ENCODE data around the gene NSUN4.

Gene NSUN4

DNA sequence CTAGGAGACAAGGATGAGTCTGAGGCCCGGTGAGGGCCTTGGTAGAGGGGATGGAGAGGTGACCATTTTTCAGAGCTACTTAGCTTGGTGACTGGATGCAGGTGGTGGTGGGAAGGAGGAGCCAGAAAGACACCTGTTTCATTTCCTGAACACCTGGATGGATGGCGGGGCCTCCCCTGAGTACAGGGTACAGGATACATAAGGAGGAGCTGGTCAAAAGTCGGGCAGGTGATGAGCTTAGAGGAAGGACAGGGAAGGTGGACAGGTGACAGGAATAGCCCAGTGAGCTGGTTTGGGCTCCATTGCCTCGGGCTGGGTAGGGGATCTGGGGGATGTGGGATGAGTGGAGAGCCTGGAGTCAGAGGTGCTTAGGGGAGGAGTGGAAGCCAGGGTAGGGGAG, 59.8 kb downstream of the NSUN4 start:
- DNase-seq (ENCODE audit: low spot score in 2 of 2) (no peak), ATAC-seq (ENCODE audit: low read depth) (no peak)
- Mint-ChIP-seq H3K4me3 (no peak overlapping the region), H3K27me3 (peaks cover 8% of the 10 kb centered on the region), H3K27ac (peak overlapping the region; percentile 52), H3K9me3 (no peaks in the 10 kb centered on the region), H3K36me3 (peaks cover 6% of the 10 kb centered on the region), H3K4me1 (peaks cover 5% of the 10 kb centered on the region)

DNA sequence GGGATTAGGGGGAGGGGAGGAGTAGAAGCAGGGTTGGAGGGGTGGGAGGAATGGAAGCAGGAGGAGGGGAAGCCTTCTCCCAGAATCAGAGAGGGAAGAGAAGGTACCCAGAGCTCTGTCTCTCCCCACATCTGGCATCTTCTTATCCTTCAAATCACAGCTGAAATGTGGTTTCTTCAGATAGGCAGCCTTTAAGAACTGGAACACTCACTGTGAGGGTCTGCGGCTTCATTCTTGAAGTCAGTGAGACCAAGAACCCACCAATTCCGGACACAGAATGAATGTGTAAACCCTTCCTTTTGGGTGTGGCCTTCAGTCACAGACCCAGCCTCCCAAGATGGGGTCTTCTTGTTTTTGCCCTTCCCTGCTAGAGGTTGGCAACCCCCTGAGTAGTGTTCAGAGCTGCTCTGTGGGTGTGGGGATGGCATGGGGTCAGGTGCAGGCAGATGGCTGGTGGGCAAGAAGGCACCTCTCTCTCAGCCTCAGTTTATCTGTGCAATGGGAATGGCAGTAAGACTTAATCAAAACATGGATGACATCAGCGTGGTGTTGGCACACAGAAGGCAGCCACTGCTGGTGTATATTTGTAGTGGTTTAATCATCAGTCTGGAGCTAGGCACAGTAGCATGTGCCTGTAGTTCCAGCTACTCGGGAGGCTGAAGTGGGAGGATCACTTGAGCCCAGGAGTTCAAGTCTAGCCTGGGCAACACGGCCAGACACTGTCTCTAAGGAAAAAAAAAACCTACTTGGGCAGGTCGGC, 60.7 kb downstream of the NSUN4 start:
- H3K9me3 Mint-ChIP-seq = no peaks in the 10 kb centered on the region
- DNase-seq (ENCODE audit: low spot score in 2 of 2) = no peak
- peaks cover 6% of the 10 kb centered on the region for H3K27me3 Mint-ChIP-seq
- H3K36me3 Mint-ChIP-seq = peaks cover 6% of the 10 kb centered on the region
- no peak overlapping the region for H3K27ac Mint-ChIP-seq
- ATAC-seq (ENCODE audit: low read depth) = no peak
- H3K4me1 Mint-ChIP-seq = peaks cover 5% of the 10 kb centered on the region
- no peak overlapping the region for H3K4me3 Mint-ChIP-seq

DNA sequence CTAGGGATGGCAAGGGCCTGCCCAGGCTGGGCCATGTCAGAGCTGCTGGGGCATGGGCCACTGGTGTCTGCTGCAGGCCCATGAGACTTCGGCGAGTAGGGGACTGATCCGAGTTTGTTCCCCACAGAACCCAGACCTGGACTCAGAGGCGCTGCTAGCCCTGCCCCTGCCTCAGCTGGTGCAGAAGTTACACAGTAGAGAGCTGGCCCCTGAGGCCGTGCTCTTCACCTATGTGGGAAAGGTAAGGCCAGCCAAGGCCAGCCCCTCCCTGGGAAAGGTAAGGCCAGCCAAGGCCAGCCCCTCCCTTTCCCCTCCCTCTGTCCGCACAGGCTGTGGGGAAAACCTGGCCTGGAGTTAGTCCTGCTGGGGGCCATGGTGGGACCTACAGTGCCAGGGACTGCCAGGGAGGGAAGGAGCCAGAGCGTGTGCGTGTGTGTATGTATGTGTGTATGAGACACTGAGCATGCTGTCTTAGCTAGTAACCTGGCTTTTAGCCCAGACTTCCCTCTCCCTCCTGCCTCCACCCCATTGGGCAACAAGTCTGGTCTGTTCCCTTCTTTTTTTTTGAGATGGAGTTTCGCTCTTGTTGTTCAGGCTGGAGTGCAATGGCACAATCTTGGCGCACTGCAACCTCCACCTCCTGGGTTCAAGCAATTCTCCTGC, 61.5 kb downstream of the NSUN4 start:
- no peak for DNase-seq (ENCODE audit: low spot score in 2 of 2)
- H3K9me3 Mint-ChIP-seq = no peaks in the 10 kb centered on the region
- peaks cover 6% of the 10 kb centered on the region for H3K36me3 Mint-ChIP-seq
- no peak for ATAC-seq (ENCODE audit: low read depth)
- no peak overlapping the region for H3K27ac Mint-ChIP-seq
- H3K4me1 Mint-ChIP-seq = peaks cover 5% of the 10 kb centered on the region
- no peak overlapping the region for H3K4me3 Mint-ChIP-seq
- peaks cover 6% of the 10 kb centered on the region for H3K27me3 Mint-ChIP-seq

DNA sequence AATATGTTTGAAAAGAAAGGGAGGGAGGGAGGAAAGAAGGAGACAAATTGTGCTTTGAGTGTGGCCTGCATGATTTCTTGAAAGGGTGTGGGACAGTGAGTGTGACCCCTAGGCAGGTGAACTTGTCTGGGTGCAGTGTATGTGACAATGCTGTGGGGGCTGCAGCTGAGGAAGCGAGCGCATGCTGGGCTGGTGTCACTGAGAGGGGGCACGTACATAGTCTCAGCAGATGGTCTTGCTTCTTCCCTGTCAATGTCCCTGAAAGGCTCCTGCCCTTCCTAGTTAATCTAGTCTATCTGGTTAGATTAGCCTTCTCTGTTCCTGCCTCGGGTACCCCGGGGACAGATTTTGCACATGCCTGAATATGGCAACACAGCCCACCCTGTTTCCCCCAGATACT, 63.3 kb downstream of the NSUN4 start:
- peaks cover 6% of the 10 kb centered on the region for H3K27me3 Mint-ChIP-seq
- no peak overlapping the region for H3K4me3 Mint-ChIP-seq
- H3K4me1 Mint-ChIP-seq = peaks cover 5% of the 10 kb centered on the region
- H3K9me3 Mint-ChIP-seq = no peaks in the 10 kb centered on the region
- no peak for ATAC-seq (ENCODE audit: low read depth)
- no peak overlapping the region for H3K27ac Mint-ChIP-seq
- DNase-seq (ENCODE audit: low spot score in 2 of 2) = no peak
- H3K36me3 Mint-ChIP-seq = peaks cover 6% of the 10 kb centered on the region

DNA sequence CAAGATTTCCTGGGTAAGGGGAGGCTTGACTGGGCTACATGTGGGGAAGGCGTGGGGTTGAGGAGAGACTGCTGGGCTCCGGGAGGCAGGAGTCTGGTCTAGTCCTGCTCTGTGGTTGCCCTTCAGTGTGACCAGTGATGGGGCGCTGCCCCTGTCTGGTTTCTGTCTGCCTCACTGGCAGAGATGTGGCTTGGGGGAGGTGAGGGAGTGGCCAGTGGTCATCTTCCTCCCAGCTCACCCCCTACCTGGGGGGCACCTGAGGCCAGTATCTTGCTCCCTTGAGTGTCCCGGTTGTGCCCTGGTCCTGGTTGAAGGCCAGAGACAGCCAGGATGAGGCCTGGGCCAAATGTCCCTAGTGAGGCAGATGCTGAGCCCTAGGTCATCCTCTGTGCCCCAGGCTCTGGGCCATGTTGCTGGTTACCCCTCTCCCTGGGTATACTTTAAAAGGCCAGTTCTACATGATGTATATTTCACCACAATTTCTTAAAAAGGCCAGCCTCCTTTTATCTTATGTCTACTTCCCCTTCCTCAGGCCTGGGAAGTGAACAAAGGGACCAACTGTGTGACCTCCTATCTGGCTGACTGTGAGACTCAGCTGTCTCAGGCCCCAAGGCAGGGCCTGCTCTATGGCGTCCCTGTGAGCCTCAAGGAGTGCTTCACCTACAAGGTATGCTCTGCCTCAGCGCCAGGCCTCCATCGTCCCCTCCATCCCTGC, 64.0 kb downstream of the NSUN4 start:
- no peak overlapping the region for H3K27ac Mint-ChIP-seq
- H3K4me1 Mint-ChIP-seq = peaks cover 5% of the 10 kb centered on the region
- no peak for ATAC-seq (ENCODE audit: low read depth)
- H3K27me3 Mint-ChIP-seq = peaks cover 2% of the 10 kb centered on the region
- H3K4me3 Mint-ChIP-seq = no peak overlapping the region
- DNase-seq (ENCODE audit: low spot score in 2 of 2) = no peak
- H3K36me3 Mint-ChIP-seq = peaks cover 6% of the 10 kb centered on the region
- H3K9me3 Mint-ChIP-seq = no peaks in the 10 kb centered on the region

DNA sequence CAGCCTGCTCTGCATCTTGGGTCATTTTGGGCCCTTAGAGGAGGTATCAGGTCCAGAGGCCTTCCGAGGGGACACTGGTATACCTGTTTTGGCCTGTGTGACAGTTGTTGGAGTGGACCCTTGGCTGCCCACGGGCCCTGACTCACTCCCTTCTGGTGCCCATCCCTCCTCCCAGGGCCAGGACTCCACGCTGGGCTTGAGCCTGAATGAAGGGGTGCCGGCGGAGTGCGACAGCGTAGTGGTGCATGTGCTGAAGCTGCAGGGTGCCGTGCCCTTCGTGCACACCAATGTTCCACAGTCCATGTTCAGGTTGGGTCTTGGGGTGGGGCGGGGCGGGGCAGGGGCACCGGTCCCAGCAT, 64.6 kb downstream of the NSUN4 start:
- H3K4me3 Mint-ChIP-seq = no peak overlapping the region
- no peaks in the 10 kb centered on the region for H3K9me3 Mint-ChIP-seq

DNA sequence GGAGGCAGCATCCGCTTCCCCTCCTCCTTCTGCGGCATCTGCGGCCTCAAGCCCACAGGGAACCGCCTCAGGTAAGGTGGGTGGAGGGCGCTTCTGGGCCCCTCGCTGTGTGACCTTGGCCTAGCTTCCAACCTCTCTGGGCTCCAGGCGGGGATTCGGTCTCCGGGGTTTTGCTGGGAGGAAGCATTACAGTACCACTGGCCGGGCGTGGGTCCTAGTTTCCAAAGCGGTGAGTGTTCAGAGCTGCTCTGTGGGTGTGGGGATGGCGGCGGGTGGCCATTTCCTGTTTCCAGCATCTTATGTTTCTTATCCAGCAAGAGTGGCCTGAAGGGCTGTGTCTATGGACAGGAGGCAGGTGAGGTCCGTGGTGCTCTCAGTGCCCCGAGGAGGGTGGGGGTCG, 65.1 kb downstream of the NSUN4 start:
- DNase-seq (ENCODE audit: low spot score in 2 of 2) (no peak), ATAC-seq (ENCODE audit: low read depth) (no peak)
- Mint-ChIP-seq H3K9me3 (no peaks in the 10 kb centered on the region), H3K27me3 (peaks cover 2% of the 10 kb centered on the region), H3K4me1 (no peaks in the 10 kb centered on the region), H3K4me3 (no peak overlapping the region), H3K36me3 (peaks cover 5% of the 10 kb centered on the region), H3K27ac (no peak overlapping the region)

More for the DNA sequence above, 64.6 kb downstream of the NSUN4 start:
- Mint-ChIP-seq H3K36me3 (peaks cover 6% of the 10 kb centered on the region), H3K4me1 (peaks cover 4% of the 10 kb centered on the region), H3K27ac (no peak overlapping the region), H3K27me3 (peaks cover 2% of the 10 kb centered on the region)
- no peak for DNase-seq (ENCODE audit: low spot score in 2 of 2)
- no peak for ATAC-seq (ENCODE audit: low read depth)

DNA sequence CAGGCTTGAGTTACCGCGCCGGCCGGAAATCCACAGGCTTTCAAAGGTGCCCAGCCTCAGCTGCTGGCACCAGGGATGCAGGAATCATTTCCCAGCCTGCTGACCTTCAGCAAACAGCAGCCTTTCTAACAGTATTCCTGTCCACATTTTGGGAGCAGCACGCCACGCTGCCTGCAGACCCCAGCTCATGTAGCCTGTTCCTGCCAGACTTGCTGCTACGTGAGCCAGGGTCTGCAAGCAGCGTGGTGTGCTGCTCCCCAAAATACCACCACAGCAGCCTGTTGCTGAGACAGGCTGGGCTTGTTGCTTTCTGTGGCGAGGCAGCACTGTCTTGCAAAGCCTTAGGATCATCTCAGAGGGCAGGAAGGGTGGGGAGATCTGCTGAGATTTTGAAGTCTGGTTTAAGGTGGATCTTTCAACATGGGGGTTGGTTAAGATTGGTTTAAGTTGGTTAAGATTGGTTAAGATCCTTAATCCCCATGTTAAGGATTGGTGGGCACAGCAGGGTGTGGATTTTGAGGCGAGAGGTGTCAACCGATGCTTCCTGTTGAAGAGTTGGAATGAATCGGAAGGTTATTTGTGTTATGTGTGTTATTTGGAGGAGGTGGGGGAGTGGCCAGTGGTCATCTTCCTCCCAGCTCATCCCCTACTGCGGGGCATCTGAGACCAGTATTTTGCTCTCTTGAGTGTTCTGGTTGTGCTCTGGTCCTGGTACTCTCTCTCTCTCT, 66.4 kb downstream of the NSUN4 start:
- Mint-ChIP-seq H3K27me3 (peaks cover 2% of the 10 kb centered on the region), H3K27ac (no peak overlapping the region), H3K4me1 (no peaks in the 10 kb centered on the region), H3K36me3 (peaks cover 5% of the 10 kb centered on the region), H3K9me3 (no peaks in the 10 kb centered on the region), H3K4me3 (no peak overlapping the region)
- no peak for ATAC-seq (ENCODE audit: low read depth)
- no peak for DNase-seq (ENCODE audit: low spot score in 2 of 2)

DNA sequence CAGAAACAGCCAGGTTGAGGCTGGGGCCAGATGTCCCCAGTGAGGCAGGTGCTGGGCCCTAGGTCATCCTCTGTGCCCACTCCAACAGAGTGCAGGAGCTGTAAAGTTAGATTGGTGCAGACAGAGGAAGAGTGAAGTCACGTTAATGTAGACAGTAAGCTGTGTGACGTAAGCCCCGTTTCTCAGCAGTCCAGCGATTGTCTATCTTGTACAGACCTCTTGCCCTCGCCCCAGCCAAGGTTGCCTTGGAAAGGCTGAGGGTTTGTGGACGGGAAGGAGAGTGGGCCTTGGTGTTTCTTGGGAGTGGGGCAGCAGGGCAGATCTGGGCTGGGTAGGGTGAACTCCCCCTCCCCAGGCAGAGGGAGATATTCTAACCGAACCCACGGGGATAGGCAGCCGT, 67.0 kb downstream of the NSUN4 start:
- Mint-ChIP-seq H3K9me3 (no peaks in the 10 kb centered on the region), H3K4me1 (no peaks in the 10 kb centered on the region), H3K4me3 (no peak overlapping the region), H3K27me3 (peaks cover 2% of the 10 kb centered on the region), H3K36me3 (peaks cover 5% of the 10 kb centered on the region), H3K27ac (no peak overlapping the region)
- DNase-seq (ENCODE audit: low spot score in 2 of 2) (no peak), ATAC-seq (ENCODE audit: low read depth) (no peak)

DNA sequence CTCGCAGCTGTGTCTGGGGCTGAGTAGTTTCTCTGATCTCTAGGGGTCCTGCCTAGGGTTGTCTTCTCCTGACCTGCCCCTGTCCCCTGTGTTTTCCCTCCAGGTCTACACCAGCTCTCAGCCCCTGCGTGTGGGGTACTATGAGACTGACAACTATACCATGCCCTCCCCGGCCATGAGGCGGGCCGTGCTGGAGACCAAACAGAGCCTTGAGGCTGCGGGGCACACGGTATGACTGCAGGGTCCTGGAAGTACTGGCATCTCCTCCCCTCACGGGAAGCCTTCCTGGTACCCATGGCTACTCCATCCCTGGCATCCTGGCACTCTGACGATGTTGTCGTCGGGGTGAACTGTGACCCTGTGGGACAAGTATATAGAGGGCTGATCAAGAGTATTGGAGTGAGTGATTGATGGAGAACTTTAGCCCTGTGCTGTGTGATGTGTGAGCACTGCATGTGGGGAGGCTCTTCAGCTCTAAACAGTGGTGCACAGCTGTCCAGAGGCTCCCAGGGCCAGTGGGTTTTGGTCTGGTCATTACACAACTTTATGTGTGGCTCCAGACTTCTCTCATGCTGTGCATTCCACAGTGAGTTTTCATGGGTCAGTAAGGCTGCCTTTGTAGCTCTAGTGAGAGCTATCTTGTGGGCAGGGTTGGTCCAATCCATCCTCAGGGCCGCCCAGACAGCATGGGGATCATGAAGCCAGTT, 67.9 kb downstream of the NSUN4 start:
- H3K9me3 Mint-ChIP-seq = no peaks in the 10 kb centered on the region
- H3K4me3 Mint-ChIP-seq = no peak overlapping the region
- no peak for DNase-seq (ENCODE audit: low spot score in 2 of 2)
- no peak for ATAC-seq (ENCODE audit: low read depth)
- H3K27ac Mint-ChIP-seq = no peak overlapping the region
- H3K27me3 Mint-ChIP-seq = peaks cover 2% of the 10 kb centered on the region
- no peaks in the 10 kb centered on the region for H3K4me1 Mint-ChIP-seq
- H3K36me3 Mint-ChIP-seq = peaks cover 2% of the 10 kb centered on the region

DNA sequence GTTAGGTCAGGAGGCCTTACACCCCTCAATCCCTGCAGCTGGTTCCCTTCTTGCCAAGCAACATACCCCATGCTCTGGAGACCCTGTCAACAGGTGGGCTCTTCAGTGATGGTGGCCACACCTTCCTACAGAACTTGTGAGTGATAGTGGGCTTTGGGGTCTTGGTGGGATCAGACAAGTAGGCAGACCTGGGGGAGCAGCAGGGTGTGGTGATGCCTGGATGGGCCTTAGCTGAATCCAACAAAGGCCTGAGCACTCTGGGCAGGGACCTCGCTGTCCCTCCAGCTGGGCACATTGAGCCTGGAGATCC, 68.4 kb downstream of the NSUN4 start:
- Mint-ChIP-seq H3K9me3 (no peaks in the 10 kb centered on the region), H3K27ac (no peak overlapping the region), H3K4me3 (no peak overlapping the region), H3K4me1 (no peaks in the 10 kb centered on the region), H3K36me3 (peaks cover 2% of the 10 kb centered on the region), H3K27me3 (peaks cover 2% of the 10 kb centered on the region)
- no peak for DNase-seq (ENCODE audit: low spot score in 2 of 2)
- no peak for ATAC-seq (ENCODE audit: low read depth)

DNA sequence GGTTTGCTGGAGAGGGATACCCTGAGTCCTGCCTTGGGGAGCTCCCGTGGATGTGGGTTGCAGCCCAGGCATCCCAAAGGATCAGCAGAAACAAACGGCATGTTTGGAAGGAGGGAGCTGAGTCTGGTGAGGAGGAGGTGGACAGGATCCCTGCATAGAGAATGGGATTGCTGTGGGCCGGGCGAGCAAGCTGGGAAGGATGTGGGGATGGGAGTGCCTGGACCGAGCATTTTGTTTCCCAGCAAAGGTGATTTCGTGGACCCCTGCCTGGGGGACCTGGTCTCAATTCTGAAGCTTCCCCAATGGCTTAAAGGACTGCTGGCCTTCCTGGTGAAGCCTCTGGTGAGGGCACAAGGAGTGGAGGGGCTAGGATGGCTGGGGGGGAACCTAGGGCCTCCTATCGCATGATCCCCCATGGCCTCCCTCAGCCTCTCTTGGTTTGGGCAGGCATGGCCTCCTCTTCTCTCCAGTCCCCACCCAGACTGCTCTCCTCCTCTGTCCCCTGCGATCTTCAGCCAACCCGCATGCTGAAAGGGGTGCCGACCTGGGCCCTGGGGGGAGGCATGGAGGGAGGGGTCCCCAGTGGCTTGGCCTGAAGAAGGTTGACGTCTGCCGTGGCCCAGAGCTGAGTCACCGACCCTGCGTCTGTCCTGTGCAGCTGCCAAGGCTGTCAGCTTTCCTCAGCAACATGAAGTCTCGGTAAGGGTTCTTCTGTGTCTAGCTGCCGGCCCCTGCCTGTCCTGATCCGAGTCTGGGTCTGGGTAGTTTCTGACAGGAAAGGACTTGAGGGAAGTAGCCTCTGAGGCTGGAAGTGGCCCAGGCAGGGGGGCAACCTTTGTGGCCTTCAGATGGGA, 69.8 kb downstream of the NSUN4 start:
- H3K27me3 Mint-ChIP-seq = peaks cover 2% of the 10 kb centered on the region

DNA sequence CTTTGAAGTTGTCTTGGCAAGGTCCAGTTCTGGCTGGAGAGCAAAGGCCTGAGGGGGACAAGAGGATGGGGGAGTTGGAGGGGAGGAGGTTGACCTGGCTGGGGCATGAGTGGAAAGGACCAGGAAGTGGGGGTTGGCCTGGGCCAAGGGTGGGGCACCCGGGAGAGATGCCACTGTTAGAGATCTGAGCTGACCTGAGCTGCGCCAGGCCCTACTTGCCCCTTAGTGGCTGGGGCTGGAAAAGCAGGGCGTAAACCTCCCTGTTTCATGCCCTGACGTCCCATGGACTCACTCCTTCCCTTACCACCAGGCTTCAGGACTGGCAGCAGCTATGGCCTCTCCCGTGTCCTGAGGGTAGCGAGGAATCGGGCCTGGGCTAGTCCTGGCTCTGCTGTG, 70.4 kb downstream of the NSUN4 start:
- Mint-ChIP-seq H3K36me3 (peaks cover 3% of the 10 kb centered on the region), H3K9me3 (no peaks in the 10 kb centered on the region), H3K4me3 (no peak overlapping the region), H3K27me3 (peaks cover 2% of the 10 kb centered on the region), H3K27ac (no peak overlapping the region), H3K4me1 (no peaks in the 10 kb centered on the region)
- ATAC-seq (ENCODE audit: low read depth) (no peak), DNase-seq (ENCODE audit: low spot score in 2 of 2) (no peak)

More for the DNA sequence above, 69.8 kb downstream of the NSUN4 start:
- no peak for ATAC-seq (ENCODE audit: low read depth)
- Mint-ChIP-seq H3K4me1 (no peaks in the 10 kb centered on the region), H3K4me3 (no peak overlapping the region), H3K27ac (no peak overlapping the region), H3K9me3 (no peaks in the 10 kb centered on the region), H3K36me3 (peaks cover 3% of the 10 kb centered on the region)
- no peak for DNase-seq (ENCODE audit: low spot score in 2 of 2)
